IMR-90 (cell line): ENCODE results near the gene IFT20.

Experiments
- MAFK ChIP-seq: IDR thresholded peaks from 2 replicates; pipeline ENCODE4 v1.6.1; 2012; ENCODE audit warnings: low read depth, low read length, improper control_type of control experiment
- MXI1 ChIP-seq: IDR thresholded peaks from 2 replicates; pipeline ENCODE4 v1.6.1; 2012; ENCODE audit warnings: low read depth, mild to moderate bottlenecking, low read length, moderate library complexity, borderline replicate concordance
- SMC3 ChIP-seq: fragments of 150-350 bp; IDR thresholded peaks from 2 replicates; pipeline ENCODE4 v1.6.1; 2016; ENCODE audit warnings: low read depth, mild to moderate bottlenecking, antibody characterized with exemption, low read length, moderate library complexity
- TF ChIP-seq, protein P1 (sequence below): conservative IDR thresholded peaks from 2 replicates; pipeline ENCODE4 v1.5.1; 2012; ENCODE audit warnings: mild to moderate bottlenecking, low read depth, low read length, improper control_type of control experiment

DNA sequence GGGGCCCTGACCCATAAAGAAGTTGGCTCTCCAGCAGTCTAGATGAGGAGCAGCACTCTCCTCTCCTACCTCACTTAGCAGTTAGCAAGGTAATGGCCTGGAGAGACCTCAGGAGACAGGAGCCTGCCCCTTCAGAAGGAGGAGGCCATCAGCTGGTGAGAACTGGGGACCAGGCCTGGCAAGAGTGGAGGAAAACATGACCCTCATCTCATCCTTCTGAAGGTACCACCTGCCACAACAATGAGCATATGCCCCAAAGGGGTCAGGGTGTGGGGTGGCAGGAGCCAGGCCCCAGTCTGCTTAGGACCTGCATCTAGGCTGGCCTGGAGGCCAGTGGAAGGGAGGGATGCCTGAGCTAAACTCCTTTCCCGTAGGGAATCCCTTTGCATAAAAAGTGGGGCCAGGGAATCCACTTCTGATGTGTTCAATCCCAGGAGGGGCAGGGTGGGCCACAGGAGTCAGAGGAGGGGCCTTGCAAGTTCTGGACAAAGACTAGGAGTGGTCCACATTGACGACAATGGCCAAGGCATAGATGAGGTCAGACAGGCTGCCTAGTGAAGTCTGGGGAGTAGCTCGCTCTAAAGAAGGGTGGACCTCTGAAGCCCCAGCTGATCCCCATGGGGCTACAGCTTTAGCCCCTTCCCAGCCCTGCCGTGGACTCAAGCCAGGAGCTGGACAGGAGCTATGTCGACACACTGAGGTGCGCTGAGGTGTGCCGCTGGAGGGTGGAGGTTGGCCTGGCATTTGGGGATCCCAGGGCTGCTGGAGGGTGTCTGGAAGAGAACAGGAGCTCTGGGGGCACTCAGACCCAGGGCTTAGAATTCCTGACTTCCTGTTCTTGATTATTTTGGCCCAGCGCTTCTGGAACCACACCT lies 28.7 kb upstream of the IFT20 start:
- TF ChIP-seq, protein P1, sequence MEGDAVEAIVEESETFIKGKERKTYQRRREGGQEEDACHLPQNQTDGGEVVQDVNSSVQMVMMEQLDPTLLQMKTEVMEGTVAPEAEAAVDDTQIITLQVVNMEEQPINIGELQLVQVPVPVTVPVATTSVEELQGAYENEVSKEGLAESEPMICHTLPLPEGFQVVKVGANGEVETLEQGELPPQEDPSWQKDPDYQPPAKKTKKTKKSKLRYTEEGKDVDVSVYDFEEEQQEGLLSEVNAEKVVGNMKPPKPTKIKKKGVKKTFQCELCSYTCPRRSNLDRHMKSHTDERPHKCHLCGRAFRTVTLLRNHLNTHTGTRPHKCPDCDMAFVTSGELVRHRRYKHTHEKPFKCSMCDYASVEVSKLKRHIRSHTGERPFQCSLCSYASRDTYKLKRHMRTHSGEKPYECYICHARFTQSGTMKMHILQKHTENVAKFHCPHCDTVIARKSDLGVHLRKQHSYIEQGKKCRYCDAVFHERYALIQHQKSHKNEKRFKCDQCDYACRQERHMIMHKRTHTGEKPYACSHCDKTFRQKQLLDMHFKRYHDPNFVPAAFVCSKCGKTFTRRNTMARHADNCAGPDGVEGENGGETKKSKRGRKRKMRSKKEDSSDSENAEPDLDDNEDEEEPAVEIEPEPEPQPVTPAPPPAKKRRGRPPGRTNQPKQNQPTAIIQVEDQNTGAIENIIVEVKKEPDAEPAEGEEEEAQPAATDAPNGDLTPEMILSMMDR: no peak
- no peak for TF ChIP-seq SMC3
- TF ChIP-seq MAFK: no peak
- TF ChIP-seq MXI1: no peak
